Measurements from ENCODE around the gene NPHP4.

GRCh38 chr1:5836776-5837440 lies 155.3 kb downstream of the NPHP4 start:
- TF ChIP-seq, protein P1, sequence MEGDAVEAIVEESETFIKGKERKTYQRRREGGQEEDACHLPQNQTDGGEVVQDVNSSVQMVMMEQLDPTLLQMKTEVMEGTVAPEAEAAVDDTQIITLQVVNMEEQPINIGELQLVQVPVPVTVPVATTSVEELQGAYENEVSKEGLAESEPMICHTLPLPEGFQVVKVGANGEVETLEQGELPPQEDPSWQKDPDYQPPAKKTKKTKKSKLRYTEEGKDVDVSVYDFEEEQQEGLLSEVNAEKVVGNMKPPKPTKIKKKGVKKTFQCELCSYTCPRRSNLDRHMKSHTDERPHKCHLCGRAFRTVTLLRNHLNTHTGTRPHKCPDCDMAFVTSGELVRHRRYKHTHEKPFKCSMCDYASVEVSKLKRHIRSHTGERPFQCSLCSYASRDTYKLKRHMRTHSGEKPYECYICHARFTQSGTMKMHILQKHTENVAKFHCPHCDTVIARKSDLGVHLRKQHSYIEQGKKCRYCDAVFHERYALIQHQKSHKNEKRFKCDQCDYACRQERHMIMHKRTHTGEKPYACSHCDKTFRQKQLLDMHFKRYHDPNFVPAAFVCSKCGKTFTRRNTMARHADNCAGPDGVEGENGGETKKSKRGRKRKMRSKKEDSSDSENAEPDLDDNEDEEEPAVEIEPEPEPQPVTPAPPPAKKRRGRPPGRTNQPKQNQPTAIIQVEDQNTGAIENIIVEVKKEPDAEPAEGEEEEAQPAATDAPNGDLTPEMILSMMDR (conservative IDR thresholded peaks at IDR 0.05; ENCODE audit: low read length) = no peak
- TF ChIP-seq EZH2phosphoT487 (IDR thresholded peaks at IDR 0.05; ENCODE audit: borderline replicate concordance, low read depth, low read length) = no peak
